Stimulated activated naive CD4-positive, alpha-beta T cell (primary cell): Measurements from ENCODE around the gene TUBB4B.

Experiments
- DNase-seq, 6 experiments: peaks; one replicate each; lab custom pipeline; 2025; lab: John Stamatoyannopoulos, UW

Gene TUBB4B

GRCh38 chr9:137240841-137241489 lies at the start of gene TUBB4B:
Gene TUBB4B (plus strand): TSS chr9:137241287. CDS start chr9:137241361, 74 bp downstream.
- peak; percentile 92 to 99 (median 98) for DNase-seq

GRCh38 chr9:137191691-137192447 lies 49.2 kb upstream of the TUBB4B start:
- DNase-seq = no peak

GRCh38 chr9:137192448-137192780 lies 48.7 kb upstream of the TUBB4B start:
- DNase-seq = no peak

- DNase-seq = no peak
Measured at GRCh38 chr9:137192859-137193258, 48.2 kb upstream of the TUBB4B start.

GRCh38 chr9:137193771-137194170 lies 47.3 kb upstream of the TUBB4B start:
- no peak for DNase-seq

GRCh38 chr9:137194388-137194787 lies 46.7 kb upstream of the TUBB4B start:
- DNase-seq = no peak

- no peak for DNase-seq
Measured at GRCh38 chr9:137194909-137195308, 46.2 kb upstream of the TUBB4B start.

GRCh38 chr9:137195525-137196220 lies 45.4 kb upstream of the TUBB4B start:
- DNase-seq = no peak

GRCh38 chr9:137198051-137198901 lies 42.8 kb upstream of the TUBB4B start:
- DNase-seq = no peak

- no peak for DNase-seq
Measured at GRCh38 chr9:137198902-137199283, 42.2 kb upstream of the TUBB4B start.

GRCh38 chr9:137199411-137200121 lies 41.5 kb upstream of the TUBB4B start:
- DNase-seq = peak in 1 of 6 experiments; percentile 12

- peak; percentile 94 to 98 (median 96) for DNase-seq
Measured at GRCh38 chr9:137200311-137201204, 40.5 kb upstream of the TUBB4B start, which contains the start of gene TPRN. Gene TPRN (minus strand): TSS chr9:137200741. CDS start chr9:137200711, 30 bp downstream.

- no peak for DNase-seq
Measured at GRCh38 chr9:137201205-137201868, 39.8 kb upstream of the TUBB4B start.

- DNase-seq = no peak
Measured at GRCh38 chr9:137202966-137203365, 38.1 kb upstream of the TUBB4B start.

- no peak for DNase-seq
Measured at GRCh38 chr9:137204731-137205125, 36.4 kb upstream of the TUBB4B start.

- DNase-seq = peak; percentile 77 to 93 (median 90)
Measured at GRCh38 chr9:137205126-137206069, 35.7 kb upstream of the TUBB4B start, which contains the start of the genes NDOR1 and TMEM203. Gene NDOR1 (plus strand): TSS chr9:137205700. CDS start chr9:137205778, 78 bp downstream. Gene TMEM203 (minus strand): TSS chr9:137205648. CDS start chr9:137205414, 234 bp downstream.

GRCh38 chr9:137206602-137207001 lies 34.5 kb upstream of the TUBB4B start:
- no peak for DNase-seq

- DNase-seq = no peak
Measured at GRCh38 chr9:137211532-137211931, 29.6 kb upstream of the TUBB4B start.
